HG02798 (cell line): Measurements from ENCODE around the gene RGS3.
"Not testable (repeated sequence)": the region's sequence is repeated elsewhere in the genome, so short reads cannot be mapped to it uniquely, and the experiment has no call there.

Experiments used
- ATAC-seq: cut with Tn5 transposase; IDR thresholded peaks from one replicate; pipeline ENCODE4 v1.9.1; 2021; ENCODE audit warnings: mild to moderate bottlenecking; ENCODE audit not compliant: unreplicated experiment, poor library complexity

The RGS3 gene

DNA sequence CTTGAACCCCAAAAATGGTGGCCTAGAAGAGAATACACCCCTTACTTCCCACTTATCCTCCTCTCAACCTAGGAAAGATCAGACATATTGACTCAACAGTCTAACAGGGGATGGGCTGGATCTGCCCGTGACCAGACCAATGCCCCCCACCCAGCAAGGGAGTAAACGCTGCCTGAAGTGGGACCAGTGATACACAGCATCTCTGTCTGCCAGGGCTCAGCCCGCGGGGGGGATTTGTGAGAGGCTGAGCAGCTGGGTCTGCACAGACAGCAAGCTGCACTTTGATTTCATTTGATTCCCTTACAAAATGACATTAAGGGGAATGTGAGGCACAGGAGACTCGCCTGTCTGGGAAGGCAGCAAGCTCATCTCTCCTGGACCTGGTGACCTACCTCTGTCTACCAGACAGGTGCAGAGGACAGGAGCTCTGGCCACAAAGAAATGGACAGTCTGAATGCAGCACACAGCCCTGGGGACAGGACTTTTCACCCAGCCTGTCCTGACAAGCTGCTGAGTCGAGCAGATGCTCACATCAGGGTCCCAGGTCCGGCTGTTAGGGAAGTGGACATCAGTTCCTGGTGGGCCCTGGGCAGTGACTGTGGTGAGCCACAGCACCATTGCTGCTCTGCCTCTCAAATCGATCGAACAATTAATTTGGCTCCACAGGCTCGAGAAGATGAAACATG lies 79.9 kb downstream of the RGS3 start:
- ATAC-seq, result no peak

DNA sequence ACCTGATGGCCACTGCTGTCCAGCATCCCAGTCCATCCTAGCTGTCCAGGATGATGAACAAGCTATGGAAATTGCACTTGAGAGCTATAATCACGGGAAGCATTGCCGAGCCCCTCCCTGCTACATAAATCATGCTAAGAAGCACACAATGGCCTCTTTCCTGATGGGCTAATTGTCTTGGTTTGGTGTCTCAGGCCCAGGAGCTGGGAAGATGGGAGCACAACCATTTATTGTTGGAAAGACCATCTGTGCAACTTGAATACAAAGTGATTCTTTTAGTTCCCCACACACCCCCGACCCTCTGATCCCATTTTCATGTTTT lies 80.4 kb downstream of the RGS3 start:
- ATAC-seq, result no peak

DNA sequence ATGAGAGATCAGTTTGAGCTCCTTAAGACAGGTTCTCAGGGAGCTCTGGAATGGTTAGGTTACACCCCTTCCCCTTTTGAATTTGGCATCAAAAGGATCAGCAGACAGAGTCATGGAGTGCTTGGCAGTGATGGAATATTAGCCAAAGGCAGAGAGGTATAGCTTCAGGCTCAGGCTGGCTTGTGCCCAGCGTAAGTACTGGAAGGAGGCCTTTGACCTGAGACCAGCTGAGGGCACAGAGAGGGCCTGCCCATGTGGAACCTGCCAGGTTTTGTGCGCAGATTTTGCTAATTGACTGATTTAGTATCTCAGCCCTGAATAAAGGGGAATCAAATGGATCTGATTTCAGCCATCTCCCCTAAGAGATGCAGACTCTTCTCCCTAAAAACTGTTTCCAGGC lies 81.5 kb downstream of the RGS3 start:
- ATAC-seq, result no peak

DNA sequence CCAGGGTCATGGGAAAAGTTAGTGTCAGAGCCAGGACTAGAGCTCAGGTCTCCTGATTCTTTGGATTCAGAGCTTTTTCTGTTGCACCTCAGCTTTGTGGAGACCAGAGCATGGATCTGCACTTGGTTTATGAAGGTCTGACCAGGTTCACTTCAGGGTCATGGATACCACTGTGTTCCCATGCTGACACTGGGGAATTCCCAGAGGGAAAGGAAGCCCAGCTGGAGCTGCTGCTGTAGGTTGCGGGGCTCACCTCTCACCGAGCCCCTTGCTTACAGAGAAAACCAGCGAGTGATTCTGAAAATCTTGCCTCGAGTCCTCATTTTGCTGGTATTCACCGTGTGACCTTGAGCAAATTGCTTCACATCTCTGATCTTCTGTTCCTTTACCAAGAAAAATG lies 83.0 kb downstream of the RGS3 start:
- ATAC-seq, result no peak

DNA sequence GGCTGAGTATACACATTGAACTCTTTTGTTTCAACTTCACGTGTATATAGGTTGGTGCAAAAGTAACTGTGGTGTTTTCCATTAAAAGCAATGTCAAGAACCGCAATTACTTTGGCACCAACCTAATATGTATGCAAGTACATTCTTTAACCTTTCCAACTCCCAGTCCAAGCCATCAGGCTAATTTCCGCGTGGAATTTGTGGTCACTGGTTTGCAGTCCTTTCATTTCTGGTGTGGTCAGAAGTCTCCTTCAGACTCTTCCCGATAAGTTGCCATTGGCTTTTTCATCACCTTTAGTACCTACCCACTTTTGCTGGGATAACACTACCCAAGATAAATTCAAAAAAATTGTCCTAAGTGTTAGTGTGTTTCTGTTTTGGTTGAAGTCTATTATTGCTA lies 84.0 kb downstream of the RGS3 start:
- ATAC-seq, result no peak

DNA sequence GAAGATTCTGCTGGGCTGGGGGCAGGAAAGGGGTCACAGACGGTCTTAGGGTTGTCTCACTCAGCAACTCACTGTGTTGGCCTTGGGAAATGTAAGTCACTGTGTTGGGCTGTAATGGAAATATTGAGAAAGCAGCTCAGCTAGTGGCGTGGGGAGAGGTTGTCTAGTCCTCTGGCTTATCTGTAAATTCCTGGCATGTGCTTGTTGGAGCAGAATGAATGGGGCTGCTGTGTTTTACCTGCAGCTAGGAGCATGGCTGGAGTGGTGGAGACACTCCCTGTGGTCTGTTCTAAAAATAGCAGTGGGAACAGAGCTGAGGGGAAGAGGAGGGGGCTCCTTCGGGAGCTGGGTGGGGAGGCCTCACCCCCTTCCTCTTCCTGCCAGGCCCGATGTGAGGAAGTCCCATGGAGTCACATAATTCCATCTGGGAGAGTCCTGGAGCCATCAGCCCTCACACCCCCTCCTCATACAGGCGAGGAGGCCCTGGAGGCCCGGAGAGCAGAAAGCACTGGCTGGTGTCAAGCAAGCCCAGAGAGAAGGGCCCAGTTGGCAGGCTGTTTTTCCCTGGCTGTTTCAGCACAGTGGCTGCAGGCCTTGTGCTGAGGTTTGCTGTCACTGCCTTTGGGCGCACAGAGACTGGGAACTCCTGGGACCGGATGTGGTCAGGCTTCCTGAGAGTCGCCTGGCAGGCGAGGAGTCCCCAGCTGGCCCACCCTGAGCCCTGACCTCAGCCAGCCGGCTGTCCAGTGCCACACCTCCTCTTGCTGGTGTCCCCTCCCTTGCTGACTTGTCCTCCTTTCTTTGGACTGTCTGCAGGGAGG lies 84.9 kb downstream of the RGS3 start:
- ATAC-seq, result no peak

DNA sequence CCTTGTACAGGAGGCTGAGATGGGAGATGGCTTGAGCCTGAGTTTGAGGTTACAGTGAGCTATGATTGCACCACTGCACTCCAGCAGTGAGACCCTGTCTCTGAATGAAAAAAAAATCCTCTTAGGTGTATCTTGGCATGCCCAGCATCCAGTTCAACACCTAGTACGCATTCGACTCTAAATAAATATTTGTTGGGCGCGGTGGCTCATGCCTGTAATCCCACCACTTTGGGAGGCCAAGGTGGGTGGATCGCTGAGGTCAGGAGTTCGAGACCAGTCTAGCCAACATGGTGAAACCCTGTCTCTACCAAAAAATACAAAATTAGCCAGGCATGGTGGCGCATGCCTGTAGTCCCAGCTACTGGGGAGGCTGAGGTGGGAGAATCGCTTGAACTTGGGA lies 86.4 kb downstream of the RGS3 start:
- ATAC-seq, result not testable (repeated sequence)

DNA sequence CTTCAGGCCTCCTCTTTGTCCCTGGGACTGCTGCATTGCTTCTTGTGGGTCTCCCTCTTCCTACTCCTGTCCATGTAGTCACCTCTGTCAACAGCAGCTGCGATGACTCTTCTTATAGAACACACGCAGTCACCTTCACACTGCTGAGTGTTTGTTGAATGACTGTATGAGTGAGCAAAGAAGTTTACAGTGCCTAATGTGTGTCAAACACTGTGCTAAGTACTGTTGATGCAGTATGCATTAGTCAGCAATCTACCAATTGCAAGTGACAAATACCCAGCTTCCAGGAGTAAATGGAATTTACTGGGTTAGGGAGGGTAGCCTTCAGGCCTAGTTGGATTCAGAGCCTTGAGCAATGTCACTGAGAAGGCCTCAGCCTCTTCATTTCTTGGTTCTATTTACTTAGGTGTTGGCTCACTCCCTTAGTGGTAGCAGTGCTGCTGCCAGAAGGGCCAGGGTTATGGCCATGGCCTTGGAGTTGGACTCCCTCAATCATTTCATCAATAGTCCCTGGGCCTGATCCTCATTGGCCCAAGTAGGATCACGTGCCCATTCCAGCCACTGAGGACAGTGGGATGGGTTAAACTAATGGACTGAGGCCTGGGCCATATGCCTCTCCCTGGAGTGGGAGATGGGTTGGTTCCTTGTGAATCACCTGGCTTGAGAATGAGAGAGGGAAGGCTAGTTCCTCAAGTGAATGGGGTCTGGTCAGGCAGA lies 93.5 kb downstream of the RGS3 start:
- ATAC-seq, result no peak

DNA sequence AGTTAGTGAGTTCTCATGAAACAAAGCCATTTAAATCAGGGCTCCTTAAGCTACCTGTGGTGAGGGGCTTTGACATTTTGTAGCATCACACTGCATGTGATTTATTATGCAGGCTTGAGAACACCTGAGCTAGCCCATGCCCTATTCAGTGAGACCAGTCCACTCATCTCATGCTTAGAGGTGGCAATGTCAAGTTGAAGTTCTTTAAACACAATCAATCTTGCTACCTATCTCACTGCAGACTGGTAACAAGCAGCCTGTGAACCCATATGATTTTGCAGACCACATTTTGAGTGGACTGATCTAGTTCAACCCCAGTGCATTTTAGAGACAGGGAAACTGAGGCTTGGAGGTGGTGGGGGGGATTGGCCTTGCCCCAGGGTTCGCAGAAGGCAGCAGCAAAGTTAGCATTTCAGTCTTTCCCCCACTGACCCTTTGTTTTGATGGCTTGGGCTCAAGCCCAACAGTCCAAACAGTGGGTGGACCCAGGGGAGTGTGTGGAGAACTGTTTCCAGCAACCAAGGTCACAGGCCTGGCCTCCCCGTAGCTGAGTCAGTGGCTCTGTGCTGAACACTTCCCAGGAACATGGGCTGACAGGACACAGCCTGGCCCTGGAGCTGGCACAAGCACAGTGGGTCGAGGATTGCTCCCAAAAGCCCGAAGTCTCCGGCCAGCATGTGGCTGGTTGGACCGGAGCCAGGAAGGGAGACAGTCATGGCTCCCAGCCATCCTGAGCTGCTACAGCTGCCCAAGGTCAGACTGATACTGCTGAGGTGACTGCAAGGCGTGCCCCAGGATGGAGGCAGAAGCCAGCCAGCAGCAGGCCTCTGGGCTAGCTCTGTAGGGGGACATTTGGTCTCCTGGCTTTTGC lies 95.3 kb downstream of the RGS3 start:
- no peak for ATAC-seq

DNA sequence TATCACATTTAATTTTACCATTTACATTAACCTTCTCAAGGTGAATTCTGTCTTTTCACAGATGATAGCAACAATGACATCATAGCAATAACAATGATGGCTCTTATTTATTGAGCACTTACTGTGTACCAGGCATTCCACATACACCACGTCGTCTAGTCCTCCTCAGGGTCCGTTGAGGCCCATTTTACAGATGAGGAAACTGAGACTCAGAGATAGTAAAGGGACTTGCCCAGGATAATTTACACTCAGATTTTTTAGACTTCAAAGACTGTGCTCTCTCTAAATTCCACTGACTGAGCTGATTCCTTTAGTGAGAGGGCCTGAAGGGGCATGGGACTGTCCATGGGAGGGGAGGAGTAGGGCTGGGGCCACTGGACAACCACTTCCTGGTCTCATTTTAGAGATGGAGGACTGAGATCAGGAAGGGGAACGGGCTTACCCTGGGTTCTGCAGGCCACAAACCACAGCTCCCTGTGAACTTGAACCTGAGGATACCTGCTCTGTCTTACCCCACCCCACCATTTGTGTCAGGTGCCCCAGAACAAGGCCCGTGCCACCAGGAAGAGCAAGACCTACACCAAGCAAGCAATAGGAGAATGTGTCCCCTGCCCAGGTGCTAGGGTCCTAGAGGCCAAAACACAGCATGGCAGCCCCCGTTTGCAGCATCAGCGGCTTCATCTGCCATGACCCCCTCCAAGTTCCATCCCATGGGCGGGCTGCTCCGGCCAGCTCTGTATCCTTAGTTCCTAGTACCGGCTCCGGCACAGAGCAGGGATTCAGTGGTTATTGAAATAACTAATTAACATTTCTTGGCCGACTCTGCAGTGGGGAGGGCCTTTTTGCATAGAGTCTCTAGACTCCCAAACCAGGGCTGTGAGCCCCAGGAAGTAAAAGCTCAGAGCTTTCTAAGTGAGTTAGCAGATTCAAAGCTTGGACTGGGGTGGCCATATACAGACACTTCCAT lies 96.6 kb downstream of the RGS3 start:
- ATAC-seq, result no peak

DNA sequence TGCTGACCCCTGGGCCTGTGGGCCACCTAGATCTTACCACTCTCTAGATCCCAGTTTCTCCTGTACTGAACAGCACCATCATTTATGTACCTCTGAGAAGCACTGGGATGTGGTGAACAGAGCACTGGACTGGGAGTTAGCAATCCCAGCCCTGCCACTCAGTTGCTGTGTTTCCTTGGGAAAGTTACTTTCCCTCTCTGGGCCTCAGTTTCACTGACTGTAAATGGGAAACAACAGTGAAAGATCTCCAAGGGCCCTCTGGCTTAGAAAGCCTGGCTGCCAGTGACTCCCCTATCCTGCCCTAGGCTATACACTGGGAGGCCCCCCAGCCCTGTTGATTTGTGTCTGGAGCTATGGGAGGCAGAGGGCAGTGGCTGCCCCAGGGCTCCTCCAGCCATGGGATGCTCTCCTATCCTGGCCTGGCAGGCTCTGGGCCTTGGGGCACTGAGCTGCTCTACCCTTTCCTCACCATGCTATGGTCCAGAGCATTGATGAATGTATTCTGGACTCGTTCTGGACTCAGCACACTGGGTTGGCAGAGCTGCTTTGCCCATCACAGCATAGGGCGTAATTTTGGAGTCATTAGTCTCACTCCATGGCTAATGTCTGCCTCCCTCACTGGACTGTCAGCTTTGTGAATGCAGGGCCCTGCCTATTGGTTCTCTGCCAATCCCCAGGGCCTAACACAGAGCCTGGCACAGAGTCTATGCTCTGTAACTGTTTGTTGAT lies 99.3 kb downstream of the RGS3 start:
- ATAC-seq, result no peak

DNA sequence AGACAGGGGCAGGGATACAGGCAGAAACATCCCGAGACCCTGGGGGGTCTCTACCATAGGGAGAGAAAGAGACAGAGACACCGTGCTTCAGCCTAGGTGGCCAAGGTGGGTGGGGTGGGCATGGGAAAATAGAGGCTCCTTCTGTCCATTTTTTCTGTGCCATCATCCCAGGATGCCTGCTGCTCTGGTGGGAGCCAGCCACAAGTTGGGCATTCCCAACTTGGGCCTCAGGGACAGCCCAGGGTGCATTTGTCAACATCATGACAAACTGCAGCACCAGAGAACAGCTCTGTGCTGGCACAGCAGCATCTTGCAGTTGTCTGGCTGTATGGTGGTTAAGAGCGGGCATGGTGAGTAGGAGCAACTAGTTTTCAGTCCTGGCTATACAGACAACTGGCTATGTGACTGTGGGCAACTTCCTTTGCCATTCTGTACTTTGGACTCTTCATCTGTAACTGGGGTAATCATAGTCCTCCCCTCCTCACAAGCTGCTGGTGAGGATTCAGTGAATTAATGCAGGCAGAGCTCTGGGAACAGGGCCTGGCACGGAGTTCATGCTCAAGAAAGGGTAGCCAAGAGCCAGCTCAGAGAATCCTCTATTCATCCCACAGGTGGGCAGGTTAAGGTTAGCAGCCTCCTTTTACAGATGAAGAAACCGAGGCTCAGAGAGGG lies 100.4 kb downstream of the RGS3 start:
- no peak for ATAC-seq

DNA sequence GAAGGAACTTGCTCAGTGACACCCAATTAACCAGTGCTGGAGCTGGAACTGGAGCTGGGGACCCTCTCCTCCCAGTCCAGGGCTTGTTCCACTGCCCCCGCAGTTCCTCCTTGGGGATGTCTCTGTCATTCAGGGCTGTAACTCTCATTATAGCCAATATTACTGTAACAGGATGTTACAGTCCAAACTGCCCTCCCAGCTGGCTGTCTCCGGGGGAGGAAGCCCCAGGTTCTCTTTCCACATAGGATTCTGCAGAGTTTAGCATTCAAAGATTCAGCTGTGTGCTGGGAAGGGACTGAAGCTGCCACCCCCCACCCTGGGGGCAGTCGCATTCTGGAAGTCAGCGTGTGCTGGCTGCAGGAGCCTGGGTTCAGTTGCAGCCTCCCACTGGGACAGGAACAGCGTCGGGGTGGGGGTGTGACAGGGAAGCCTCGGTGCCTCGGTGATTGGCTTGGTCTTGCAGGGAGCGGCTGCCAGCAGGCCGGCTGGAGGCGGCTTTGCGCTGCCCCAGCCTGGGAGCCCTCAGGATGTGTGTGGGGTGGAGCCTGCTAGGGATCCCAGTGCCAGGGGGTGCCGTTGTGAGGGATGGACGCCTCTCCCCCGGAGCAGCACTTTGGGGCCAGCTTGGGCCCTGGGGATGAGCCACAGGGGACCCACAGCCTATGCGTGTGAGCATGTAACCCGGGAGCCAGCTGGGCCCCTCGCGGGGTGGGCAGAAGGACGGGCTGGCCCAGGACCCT lies 101.1 kb downstream of the RGS3 start:
- no peak for ATAC-seq

DNA sequence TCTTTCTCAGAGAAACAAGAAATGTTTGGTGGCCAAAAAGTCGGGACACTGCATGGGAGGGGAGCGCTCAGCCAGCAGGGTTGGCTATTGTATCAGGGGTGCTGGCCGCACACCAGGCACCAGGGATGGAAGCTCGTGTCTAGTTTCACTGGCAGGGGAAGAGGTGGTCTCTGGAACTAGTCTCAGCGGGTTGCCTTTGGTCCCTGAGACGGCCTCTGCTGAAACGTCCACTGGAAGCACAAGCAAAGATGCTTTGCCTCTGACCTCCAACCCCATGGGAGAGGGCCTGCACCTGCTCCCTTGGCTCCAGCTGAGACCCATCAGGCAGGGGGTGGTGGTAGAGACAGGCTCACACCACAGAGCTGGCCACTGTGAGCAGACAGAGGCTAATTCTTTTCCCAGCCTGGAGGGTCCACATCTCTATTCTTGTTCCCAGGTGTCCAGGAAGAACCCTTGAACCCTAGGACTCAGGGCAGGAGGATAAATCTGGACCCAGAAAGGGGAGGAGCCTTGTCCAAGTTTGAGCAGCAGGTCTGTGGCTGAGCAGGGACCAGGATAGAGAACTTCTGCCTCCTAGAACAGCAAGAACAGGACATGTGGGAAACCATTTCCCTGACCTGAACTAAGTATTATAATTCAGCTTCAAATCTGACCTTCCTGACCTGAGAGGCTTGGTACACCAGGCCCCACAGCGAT lies 102.6 kb downstream of the RGS3 start:
- ATAC-seq, result no peak

DNA sequence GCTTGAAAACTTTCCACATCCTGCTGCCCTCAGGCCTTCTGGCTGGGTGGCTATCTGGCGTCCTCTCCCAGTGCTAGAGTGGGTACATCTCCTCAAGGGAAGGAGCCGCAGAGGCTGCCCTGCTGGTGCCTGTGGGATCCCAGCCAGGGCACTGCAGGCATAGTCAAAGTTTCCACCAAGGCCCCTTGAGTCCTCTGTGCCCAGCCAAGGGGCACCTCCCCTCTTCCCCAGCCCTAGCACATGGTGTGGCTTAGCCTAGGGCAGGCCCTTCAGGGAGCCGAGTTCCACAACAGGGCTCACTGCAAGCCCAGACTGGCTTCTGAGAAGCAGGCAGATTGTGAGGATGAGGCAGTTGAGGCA lies 103.2 kb downstream of the RGS3 start:
- ATAC-seq, result no peak

DNA sequence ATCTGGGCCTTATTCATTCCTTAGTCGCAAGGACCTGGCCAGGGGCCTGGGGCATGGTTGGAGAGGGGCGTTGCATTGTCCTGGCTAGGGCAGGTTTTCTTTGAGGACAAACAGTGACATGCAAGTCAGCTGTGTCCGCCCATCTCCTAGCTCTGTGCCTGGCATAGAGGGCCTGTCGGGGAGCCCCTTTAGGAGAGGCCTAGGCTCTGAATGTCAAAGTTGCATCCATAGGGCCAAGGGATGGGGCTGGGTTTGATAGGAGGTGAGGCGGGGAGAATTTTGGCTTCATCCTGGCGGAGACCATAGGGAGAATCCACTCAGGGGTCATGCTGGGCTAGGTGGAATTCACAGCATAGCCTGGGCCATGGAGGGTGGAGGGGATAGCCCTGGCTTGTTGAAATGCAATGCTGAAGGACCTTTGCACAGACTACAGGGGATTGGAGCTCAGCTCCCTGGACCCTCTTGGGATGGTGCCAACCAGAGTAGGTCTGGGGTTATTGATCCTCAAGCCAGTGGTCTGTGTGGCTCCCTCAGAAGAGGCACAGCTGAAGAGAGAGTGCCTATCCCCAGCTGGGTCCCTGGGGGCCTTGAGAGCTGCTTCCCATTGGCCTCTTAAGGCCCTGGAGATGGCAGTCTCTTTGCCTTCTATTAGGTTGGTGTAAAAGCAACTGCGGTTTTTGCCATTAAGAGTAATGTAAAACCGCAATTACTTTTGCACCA lies 104.0 kb downstream of the RGS3 start:
- no peak for ATAC-seq

DNA sequence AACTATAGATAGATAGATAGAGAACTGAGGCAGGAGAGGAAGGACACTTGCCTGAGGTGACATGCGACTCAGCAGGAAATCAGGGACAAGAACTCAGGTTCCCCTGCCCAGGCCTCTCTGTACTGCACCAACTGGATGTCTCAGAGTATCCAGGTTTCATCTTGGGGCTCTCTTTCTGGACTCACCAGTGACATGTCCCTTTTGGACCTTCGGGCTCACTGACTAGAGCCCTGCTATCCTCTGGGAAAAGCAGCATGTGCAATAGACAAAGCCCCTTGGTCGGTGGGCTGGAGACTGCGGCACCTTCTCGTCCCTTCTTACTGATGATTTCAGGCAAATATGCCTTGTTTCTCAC lies 104.5 kb downstream of the RGS3 start:
- no peak for ATAC-seq
